Measurements from ENCODE around the gene MAP3K1.

MAP3K1 gene

DNA sequence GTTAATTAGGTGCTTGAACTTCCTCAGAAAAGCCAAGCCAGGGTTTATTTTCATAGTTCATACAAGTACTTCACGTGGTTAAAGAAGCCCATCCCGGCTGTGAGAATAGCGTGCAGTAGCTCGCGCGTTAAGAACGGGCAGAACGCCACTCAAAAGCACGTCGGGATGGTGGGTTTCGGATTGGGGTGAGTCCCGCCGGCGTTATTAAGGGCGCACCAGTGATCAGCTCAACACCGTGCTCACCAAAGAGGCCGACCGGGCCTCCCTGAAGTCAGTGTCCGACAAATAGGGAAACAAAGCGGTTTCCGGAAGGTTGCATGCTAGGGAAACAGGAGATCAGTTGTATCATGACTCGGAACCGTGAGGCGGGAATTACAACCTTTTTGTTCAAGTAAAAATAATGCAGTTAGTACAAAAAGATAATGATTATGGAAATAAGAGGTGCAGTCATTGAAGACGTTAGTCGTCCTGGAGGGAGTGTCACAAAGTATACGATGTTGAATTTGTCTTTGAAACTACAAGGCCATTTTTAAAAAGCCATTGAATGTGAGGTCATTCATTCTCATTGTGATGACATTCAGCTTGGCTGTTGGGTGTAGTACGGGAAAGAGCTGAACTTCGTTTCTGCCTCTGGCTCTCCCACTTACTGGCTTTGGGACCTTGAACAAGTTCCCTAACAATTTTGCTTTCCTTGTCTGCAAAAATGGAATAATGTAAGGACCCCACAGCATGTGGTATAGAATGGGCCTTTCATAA is 95.0 kb downstream of the MAP3K1 start:
- peak; percentile 48 for DNase-seq

GRCh38 chr5:56913766-56914165 is 98.4 kb downstream of the MAP3K1 start:
- no peak for DNase-seq

DNA sequence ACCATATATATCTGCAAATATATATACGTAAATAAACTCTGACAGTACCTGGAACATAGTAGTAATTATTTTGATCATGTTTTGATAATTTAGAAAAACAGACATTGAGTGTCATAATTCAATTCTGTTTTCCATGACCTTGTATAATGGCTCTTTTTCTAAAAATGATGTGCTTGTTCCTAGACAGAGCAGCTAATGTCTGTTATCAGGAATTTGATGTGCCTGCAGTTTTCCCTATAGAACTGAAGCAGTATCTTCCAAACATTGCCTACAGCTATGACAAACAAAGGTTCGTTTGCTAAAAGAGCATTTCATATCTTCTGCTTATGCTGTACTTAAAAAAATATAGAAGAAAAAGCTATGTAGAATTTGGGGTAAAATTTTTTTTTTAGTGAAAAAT is 99.3 kb downstream of the MAP3K1 start:
- DNase-seq: no peak

GRCh38 chr5:56917534-56917933 is 102.2 kb downstream of the MAP3K1 start:
- no peak for DNase-seq

- no peak for DNase-seq
Observed at GRCh38 chr5:56918054-56918453, 102.7 kb downstream of the MAP3K1 start.

- DNase-seq: no peak
Observed at GRCh38 chr5:56919942-56920662, 104.8 kb downstream of the MAP3K1 start.

- no peak for DNase-seq
Observed at GRCh38 chr5:56922922-56923321, 107.6 kb downstream of the MAP3K1 start.

DNA sequence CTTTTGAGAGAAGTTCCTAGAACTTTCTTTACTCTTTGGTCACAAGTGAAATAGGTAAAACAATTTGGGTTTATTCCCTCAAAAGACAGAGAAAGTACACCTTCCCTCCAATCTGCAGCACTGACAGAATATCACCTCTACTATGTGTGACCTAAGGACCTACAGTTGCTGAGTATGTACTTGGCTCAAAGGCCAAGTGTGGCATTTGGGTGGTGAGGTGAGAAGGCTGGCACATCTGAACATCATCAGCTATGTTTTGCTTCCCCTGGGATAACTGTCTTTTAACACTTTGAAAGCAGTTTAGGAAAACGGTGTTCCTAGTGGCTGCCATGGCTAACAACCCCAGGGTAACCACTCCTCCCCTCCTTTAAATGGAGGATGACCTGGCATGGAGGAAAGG is 119.0 kb downstream of the MAP3K1 start:
- DNase-seq: no peak

GRCh38 chr5:56938858-56939257 is 123.5 kb downstream of the MAP3K1 start:
- no peak for DNase-seq

DNA sequence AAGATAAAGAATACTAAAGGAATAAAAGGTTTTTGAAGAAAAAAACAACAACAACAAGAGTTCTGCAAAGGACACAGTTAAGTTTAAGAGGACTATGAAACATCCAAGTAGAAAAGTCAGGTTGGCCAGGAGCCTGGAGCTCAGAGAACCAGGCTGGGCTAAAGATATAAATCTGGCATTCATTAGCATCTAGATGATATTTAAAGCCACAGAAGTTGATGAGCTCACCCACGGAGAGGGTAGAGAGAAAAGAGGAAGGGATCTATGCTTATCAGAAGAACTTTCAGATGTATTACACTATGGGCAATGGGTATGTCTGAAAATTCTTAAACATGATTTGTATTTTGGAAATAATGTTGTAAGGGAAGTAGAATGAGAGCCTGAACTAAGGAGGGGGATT is 126.6 kb downstream of the MAP3K1 start:
- no peak for DNase-seq
